Neural progenitor cell (in vitro differentiated cells): ENCODE results near the gene OR52W1.

Source experiments
- CTCF ChIP-seq: fragments of 200-600 bp; sonication (generic); IDR thresholded peaks from 2 replicates; pipeline ENCODE4 v1.5.1; 2017; ENCODE audit warnings: antibody characterized with exemption, mild to moderate bottlenecking
- EZH2 ChIP-seq: fragments of 200-600 bp; sonication (generic); IDR thresholded peaks from 2 replicates; pipeline ENCODE4 v1.6.1; 2017; ENCODE audit warnings: antibody characterized with exemption, mild to moderate bottlenecking, moderate library complexity

DNA sequence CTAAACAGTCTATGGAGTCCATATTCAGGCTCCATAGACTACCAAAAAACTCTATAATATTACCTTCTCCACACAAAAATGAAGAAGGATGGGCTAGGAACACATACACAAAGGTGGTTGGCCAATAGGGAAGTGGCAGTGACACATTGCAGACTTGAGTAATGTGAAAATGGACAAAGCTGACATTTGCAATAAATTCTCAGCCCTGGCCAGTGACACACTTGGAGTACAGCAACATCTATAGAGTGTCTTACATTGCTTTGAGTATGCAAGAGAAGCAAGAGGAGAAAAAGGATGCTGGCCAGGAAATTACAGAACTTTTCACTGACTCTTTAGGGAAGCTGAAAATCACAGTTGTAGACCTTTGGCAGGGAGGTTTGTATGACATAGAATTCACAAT lies 7.3 kb upstream of the OR52W1 start:
- no peak for TF ChIP-seq CTCF
- TF ChIP-seq EZH2 = no peak
